Heart right ventricle (tissue), 16 donors: Measurements from ENCODE around the gene RHD. TPM values are rescaled to one million over a fixed set of nuclear protein-coding genes. Genes with fewer than 3 reads are reported as not detected.
A peak's percentile ranks its signal among the peaks of the same experiment; 100 is the strongest.
"Not testable (repeated sequence)": the region's sequence is repeated elsewhere in the genome, so short reads cannot be mapped to it uniquely, and the experiment has no call there.

Experiments used
- ATAC-seq, 8 donors: fragments of 200-7000 bp; cut with Tn5 transposase; one replicate each; pipeline ENCODE4 v1.9.1; 2020; ENCODE audit warnings: mild to moderate bottlenecking in 8 of 8, moderate library complexity in 8 of 8, moderate number of reproducible peaks in 1 of 8
- DNase-seq, 2 donors: peaks; one replicate each; pipeline ENCODE4 v3.0.0-alpha.2; 2020
- H3K27ac ChIP-seq, 10 donors: fragments of 200-600 bp; sonication (generic) in 2 of 10; one replicate each; pipeline versions ENCODE4 v1.5.0 to v1.8.0; 2020 to 2022; ENCODE audit warnings: mild to moderate bottlenecking in 3 of 10
- H3K27me3 ChIP-seq, 7 donors: fragments of 200-600 bp; one replicate each; pipeline ENCODE4 v1.8.0; 2021 to 2022; ENCODE audit warnings: mild to moderate bottlenecking in 2 of 7
- H3K36me3 ChIP-seq, 9 donors: fragments of 200-600 bp; sonication (generic) in 1 of 9; one replicate each; pipeline versions ENCODE4 v1.5.0 to v1.8.0; 2020 to 2022; ENCODE audit warnings: mild to moderate bottlenecking in 2 of 9
- H3K4me1 ChIP-seq, 9 donors: fragments of 200-600 bp; sonication (generic) in 1 of 9; one replicate each; pipeline versions ENCODE4 v1.5.0 to v1.8.0; 2020 to 2022; ENCODE audit warnings: mild to moderate bottlenecking in 4 of 9
- H3K4me3 ChIP-seq, 10 donors: fragments of 200-600 bp; sonication (generic) in 2 of 10; one replicate each; pipeline versions ENCODE4 v1.5.0 to v1.8.0; 2020 to 2022; ENCODE audit warnings: mild to moderate bottlenecking in 7 of 10, moderate library complexity in 2 of 10
- H3K9me3 ChIP-seq, 11 donors: fragments of 200-600 bp in 10 of 11; sonication (generic) in 2 of 11; one replicate each; pipeline versions ENCODE4 v1.5.0 to v1.8.0; 2013 to 2022; ENCODE audit warnings: mild to moderate bottlenecking in 2 of 11, control low read depth in 1 of 11, moderate library complexity in 1 of 11
- CTCF ChIP-seq, 9 donors: fragments of 200-600 bp; sonication (generic) in 2 of 9; IDR thresholded peaks; one replicate each; pipeline versions ENCODE4 v1.5.0 to v1.8.0; 2021 to 2022; ENCODE audit warnings: antibody characterized with exemption in 9 of 9, mild to moderate bottlenecking in 5 of 9, moderate library complexity in 1 of 9
- WGBS, 2 donors: extraction: QIAGEN DNeasy Blood & Tissue Kit; methylation state at CpG; one replicate each; pipeline ENCODE4 v1.1.7; 2013; ENCODE audit warnings: inconsistent platforms in 1 of 2; 5-methylcytosine and 5-hydroxymethylcytosine counted together
- intact Hi-C, 10 donors: fragments of 100-400 bp; cut with DNase I; formaldehyde crosslinking; loops; one replicate each; pipeline versions ENCODE4 v1.11.1 to v1.14.2; 2022
- polyA plus RNA-seq, 2 donors: library from polyadenylated mRNA; stranded (reverse); fragments of 200-250 nt; gene quantifications; one replicate each; pipeline ENCODE4 v1.2.3, GENCODE V29; 2013
- total RNA-seq, 10 donors: library from RNA; stranded (reverse); fragmentation: NEBNext Ultra II Directional in 3 of 10; extraction: Animal tissue kit (Norgen Biotek cat#: 25700) in 3 of 10; gene quantifications; one replicate each; pipeline versions ENCODE4 v1.2.1 to v1.2.4, GENCODE V29; 2021 to 2023
- donor health status: Arrhythmogenic right ventricular cardiomyopathy.
- donor health status: ischemic (EF 13 %, LVEDD 7.1; RV severe dilation, severe dysfunction).
- donor health status: healthy with polysubstance abuse.
- donor health status: DM: no; HTN: yes; CAD: no.
- donor health status: DM: no; HTN: no; CAD: no.
- donor health status: ischemic (EF 25% LVEDD 6.9; RV normal size, moderate dysfunction).
- donor health status: ischemic (EF 25% LVEDD 5.7; RV mildly dilated, moderate dysfunction).
- donor health status: healthy.
- donor health status: DM: yes; HTN: yes; CAD: no.
- donor health status: Ischemic cardiomyopathy.
- donor health status: ischemic (EF 35%, LVEDD 5.7; RV mildly dilated, moderate dysfunction).
- donor health status: nonischemic (EF 11% LVEDD 7.7; RV severe dilation, severe dysfunction).
- donor health status: DM: yes; HTN: yes; CAD: no.
- donor health status: PGD.
- donor health status: ischemic (EF 29% LVEDD 5.4; RV normal size, mild dysfunction).
- donor health status: nonischemic (EF 23%, LVEDD 6.1; RV moderate dilation, normal function).

RHD gene
- total and polyA plus RNA-seq, 12 donors = 0.11 TPM; not detected in 11

- no peak overlapping the region for H3K4me3 ChIP-seq
- WGBS, 2 donors = 54 to 57% methylated on average over 1 of the region's 1 CpG
- DNase-seq (no peak), ATAC-seq (no peak)
- no peaks in the 10 kb centered on the region for H3K27me3 ChIP-seq
- TF ChIP-seq CTCF (IDR thresholded peaks at IDR 0.05) = no peak
- H3K9me3 ChIP-seq = no peaks in the 10 kb centered on the region
- intact Hi-C loops = no loop called here
- peaks cover 0 to 21% (median 8%) of the 10 kb centered on the region in 9 donors for H3K4me1 ChIP-seq
- H3K27ac ChIP-seq = no peak overlapping the region
- peaks cover 0 to 2% (median 0%) of the 10 kb centered on the region in 9 donors for H3K36me3 ChIP-seq
These were observed 15.1 kb upstream of the RHD start for GRCh38 chr1:25257196-25257595.

GRCh38 chr1:25259813-25260212 is 12.5 kb upstream of the RHD start:
- H3K27me3 ChIP-seq, intact Hi-C loops, H3K9me3 ChIP-seq, DNase-seq, H3K4me3 ChIP-seq: not testable (repeated sequence)
- ATAC-seq = peak in 4 of 8 donors; percentile 52 to 79 (median 57)
- TF ChIP-seq CTCF (IDR thresholded peaks at IDR 0.05) = peak in 4 of 9 donors; percentile 8 to 42 (median 22)
- Histone ChIP-seq H3K4me1 (peaks cover 0 to 18% (median 8%) of the 10 kb centered on the region in 9 donors), H3K36me3 (peaks cover 0 to 11% (median 0%) of the 10 kb centered on the region in 9 donors), H3K27ac (peak overlapping the region in 1 of 10 donors; percentile 33)
- WGBS, 2 donors = 48 to 54% methylated on average over 7 of the region's 7 CpGs

- H3K27me3 ChIP-seq, H3K9me3 ChIP-seq, ATAC-seq, H3K4me3 ChIP-seq, intact Hi-C loops, DNase-seq: not testable (repeated sequence)
- WGBS, 2 donors = 78 to 83% methylated on average over 3 of the region's 3 CpGs
- Histone ChIP-seq H3K36me3 (peaks cover 0 to 11% (median 0%) of the 10 kb centered on the region in 9 donors), H3K4me1 (peaks cover 0 to 18% (median 8%) of the 10 kb centered on the region in 9 donors), H3K27ac (peak overlapping the region in 1 of 10 donors; percentile 33)
These were observed 12.0 kb upstream of the RHD start for GRCh38 chr1:25260336-25260735.

- H3K36me3 ChIP-seq = peaks cover 0 to 11% (median 0%) of the 10 kb centered on the region in 9 donors
- peaks cover 0 to 11% (median 0%) of the 10 kb centered on the region in 9 donors for H3K4me1 ChIP-seq
- intact Hi-C loops, H3K27me3 ChIP-seq, H3K9me3 ChIP-seq: not testable (repeated sequence)
- peak overlapping the region in 3 of 10 donors; percentile 83 to 92 (median 85) for H3K27ac ChIP-seq
- ATAC-seq = peak in 7 of 8 donors; percentile 36 to 87 (median 71)
- 1% methylated on average over 15 to 22 of the region's 45 CpGs for WGBS, 2 donors
- peak in 3 of 9 donors; percentile 23 to 33 (median 31) for TF ChIP-seq CTCF (IDR thresholded peaks at IDR 0.05)
- H3K4me3 ChIP-seq = peak overlapping the region in 7 of 10 donors; percentile 17 to 82 (median 56)
- peak in 1 of 2 donors; percentile 52 for DNase-seq
These were observed 5.6 kb upstream of the RHD start for GRCh38 chr1:25266554-25267287.

GRCh38 chr1:25267288-25268142 is 4.8 kb upstream of the RHD start:
- DNase-seq (peak; percentile 88 to 89), ATAC-seq (peak; percentile 96 to 99 (median 98))
- not testable (repeated sequence) for H3K9me3 ChIP-seq

GRCh38 chr1:25268143-25268760 is 4.1 kb upstream of the RHD start:
- DNase-seq, H3K36me3 ChIP-seq, intact Hi-C loops, H3K9me3 ChIP-seq, H3K27me3 ChIP-seq: not testable (repeated sequence)
- peak in 2 of 8 donors; percentile 0 to 3 for ATAC-seq
- WGBS, 2 donors = 37 to 42% methylated on average over 14 of the region's 14 CpGs
- peak overlapping the region in 5 of 10 donors; percentile 56 to 92 (median 85) for H3K27ac ChIP-seq
- peaks cover 0 to 11% (median 0%) of the 10 kb centered on the region in 9 donors for H3K4me1 ChIP-seq
- peak overlapping the region in 7 of 10 donors; percentile 39 to 82 (median 56) for H3K4me3 ChIP-seq

More at GRCh38 chr1:25267288-25268142, 4.8 kb upstream of the RHD start:
- Histone ChIP-seq H3K4me1 (peaks cover 0 to 11% (median 0%) of the 10 kb centered on the region in 9 donors), H3K4me3 (peak overlapping the region in 8 of 10 donors; percentile 25 to 82 (median 51)), H3K27ac (peak overlapping the region in 7 of 10 donors; percentile 56 to 92 (median 83))
- intact Hi-C loops, H3K27me3 ChIP-seq, H3K36me3 ChIP-seq: not testable (repeated sequence)
- 0% methylated on average over 35 to 36 of the region's 56 CpGs for WGBS, 2 donors

GRCh38 chr1:25275648-25276047 is 3.3 kb downstream of the RHD start:
- intact Hi-C loops, ATAC-seq, H3K4me1 ChIP-seq, H3K27ac ChIP-seq, H3K36me3 ChIP-seq, H3K27me3 ChIP-seq, H3K9me3 ChIP-seq, H3K4me3 ChIP-seq, DNase-seq: not testable (repeated sequence)
- 72 to 75% methylated on average over 4 of the region's 4 CpGs for WGBS, 2 donors
